A549 treated with DMSO at 1 μM for 4 hours (cell line): ENCODE results near the gene CA5B. TPM values are rescaled to one million over a fixed set of nuclear protein-coding genes. Genes with fewer than 3 reads are reported as not detected.

Experiments used
- total RNA-seq: library from RNA; stranded (reverse); fragments of 200-300 nt; extraction: Qiagen RNA extraction; gene quantifications from 5 replicates; pipeline ENCODE4 v1.2.3, GENCODE V29; 2022; ENCODE audit warnings: low read depth

The CA5B gene
- total RNA-seq, result 2.3 to 5.2 TPM (median 3.6 TPM) in 5 replicates

GRCh38 chrX:15737959-15738902 lies at the start of gene CA5B:
CA5B (plus strand) TSS chrX:15738270; CDS start chrX:15750024, 11,754 bp downstream.

GRCh38 chrX:15789979-15790768 lies 52.1 kb downstream of the CA5B start, which contains the start of gene ZRSR2:
ZRSR2 (plus strand) TSS chrX:15790484; CDS start chrX:15790496, 12 bp downstream.

Other genes with a start within 250 kb of the CA5B start
- gene PIR, start 244.9 kb upstream of the CA5B start, total RNA-seq, result 54.2 to 59.9 TPM (median 57.0 TPM) in 5 replicates
- not detected in 5 replicates for gene BMX, start 237.5 kb upstream of the CA5B start, total RNA-seq
- gene ACE2, start 137.3 kb upstream of the CA5B start, total RNA-seq, result 0.06 TPM in 1 of 5 replicates, not detected in the others
- 0.90 to 1.4 TPM (median 1.1 TPM) in 5 replicates for gene CLTRN, start 73.5 kb upstream of the CA5B start, total RNA-seq
- gene ZRSR2, start 52.2 kb downstream of the CA5B start, total RNA-seq, result 9.6 to 11.7 TPM (median 10.6 TPM) in 5 replicates
- 14.5 to 24.7 TPM (median 20.6 TPM) in 5 replicates for gene AP1S2, start 116.5 kb downstream of the CA5B start, total RNA-seq